K562 (cell line): Measurements from ENCODE around the gene TBL2. TPM values are rescaled to one million over a fixed set of nuclear protein-coding genes. Genes with fewer than 3 reads are reported as not detected.
A peak's percentile ranks its signal among the peaks of the same experiment; 100 is the strongest.

Experiments used
- BACH1 ChIP-seq: fragments of 200-800 bp; sonication (Bioruptor generic); IDR thresholded peaks from 2 replicates; pipeline ENCODE4 v1.6.1; 2016; ENCODE audit warnings: missing genetic modification characterization, missing compliant biosample characterization
- CHD2 ChIP-seq: IDR thresholded peaks from 2 replicates; pipeline ENCODE4 v1.6.1; 2011; ENCODE audit warnings: low read depth, low read length
- COPS2 ChIP-seq: fragments of 450-650 bp; conservative IDR thresholded peaks from 2 replicates; pipeline ENCODE4 v1.6.1; 2016; ENCODE audit warnings: mild to moderate bottlenecking, moderate library complexity
- FOXA3 ChIP-seq, 2 experiments: fragments of 450-650 bp in 1 of 2; sonication (generic) in 1 of 2; formaldehyde crosslinking; IDR thresholded peaks in 1 of 2; conservative IDR thresholded peaks in 1 of 2; 2 replicates each; pipeline versions ENCODE4 v1.4.0 to v1.8.0; 2020 to 2022; ENCODE audit warnings: mild to moderate bottlenecking in 2 of 2, missing genetic modification reagents in 1 of 2
- FOXP1 ChIP-seq: sonication (generic); formaldehyde crosslinking; IDR thresholded peaks from 2 replicates; pipeline ENCODE4 v1.8.0; 2022; ENCODE audit warnings: mild to moderate bottlenecking, missing genetic modification reagents
- GTF2A2 ChIP-seq: IDR thresholded peaks from 2 replicates; pipeline ENCODE4 v1.6.1; 2016; ENCODE audit warnings: mild to moderate bottlenecking, missing genetic modification characterization, missing compliant biosample characterization
- GTF2E2 ChIP-seq: fragments of 200-800 bp; sonication (Bioruptor generic); IDR thresholded peaks from 2 replicates; pipeline ENCODE4 v1.6.1; 2016; ENCODE audit warnings: missing genetic modification characterization, missing compliant biosample characterization
- HDAC3 ChIP-seq: fragments of 450-650 bp; IDR thresholded peaks from 2 replicates; pipeline ENCODE4 v1.6.1; 2018; ENCODE audit warnings: borderline replicate concordance, mild to moderate bottlenecking, moderate library complexity; ENCODE audit not compliant: partially characterized antibody
- JUN ChIP-seq, 2 experiments: sonication (generic) in 1 of 2; formaldehyde crosslinking in 1 of 2; IDR thresholded peaks; 2 replicates each; pipeline versions ENCODE4 v1.6.1 to v1.8.0; 2012 to 2022; ENCODE audit warnings: borderline replicate concordance in 2 of 2, mild to moderate bottlenecking in 2 of 2, improper control_type of control experiment in 1 of 2, low read depth in 1 of 2, low read length in 1 of 2, missing genetic modification reagents in 1 of 2
- JUND ChIP-seq, 2 experiments: IDR thresholded peaks; 2 replicates in 1 of 2; 3 replicates in 1 of 2; pipeline ENCODE4 v1.6.1; 2011; ENCODE audit warnings: borderline replicate concordance in 2 of 2, low read depth in 2 of 2, low read length in 2 of 2, improper control_type of control experiment in 1 of 2, missing biosample characterization in 1 of 2, missing genetic modification characterization in 1 of 2, missing genetic modification reagents in 1 of 2
- KDM5B ChIP-seq: fragments of 200-600 bp; sonication (generic); IDR thresholded peaks from 2 replicates; pipeline ENCODE4 v1.6.1; 2012; ENCODE audit warnings: low read depth, mild to moderate bottlenecking, moderate library complexity, low read length, control low read depth, inconsistent platforms; ENCODE audit not compliant: insufficient replicate concordance
- KLF13 ChIP-seq: fragments of 450-650 bp; IDR thresholded peaks from 2 replicates; pipeline ENCODE4 v1.6.1; 2016; ENCODE audit warnings: missing genetic modification characterization, low read depth, mild to moderate bottlenecking, missing compliant biosample characterization, moderate library complexity, borderline replicate concordance
- MAFF ChIP-seq: IDR thresholded peaks from 2 replicates; pipeline ENCODE4 v1.6.1; 2012; ENCODE audit warnings: low read length, improper control_type of control experiment
- MXD1 ChIP-seq: fragments of 250-450 bp; sonication (Bioruptor Pico); IDR thresholded peaks from 2 replicates; pipeline ENCODE4 v1.8.0; 2021; ENCODE audit warnings: borderline replicate concordance, mild to moderate bottlenecking, moderate library complexity; ENCODE audit not compliant: poor library complexity, severe bottlenecking
- NBN ChIP-seq: fragments of 450-650 bp; IDR thresholded peaks from 2 replicates; pipeline ENCODE4 v1.6.1; 2016; ENCODE audit warnings: low read depth, mild to moderate bottlenecking
- NFIC ChIP-seq: fragments of 450-650 bp; IDR thresholded peaks from 2 replicates; pipeline ENCODE4 v1.6.1; 2017; ENCODE audit warnings: mild to moderate bottlenecking, inconsistent platforms
- NR3C1 ChIP-seq: sonication (generic); formaldehyde crosslinking; IDR thresholded peaks from 2 replicates; pipeline ENCODE4 v1.8.1; 2022; ENCODE audit warnings: missing genetic modification reagents
- POLR2AphosphoS5 ChIP-seq: IDR thresholded peaks from 2 replicates; pipeline ENCODE4 v1.6.1; 2011; ENCODE audit warnings: mild to moderate bottlenecking, low read depth, low read length, moderate library complexity; ENCODE audit not compliant: control insufficient read depth, insufficient read depth
- SIN3B ChIP-seq: fragments of 450-650 bp; IDR thresholded peaks from 2 replicates; pipeline ENCODE4 v1.6.1; 2017; ENCODE audit warnings: low read depth, mild to moderate bottlenecking, moderate library complexity
- SMARCE1 ChIP-seq: fragments of 450-650 bp; IDR thresholded peaks from 2 replicates; pipeline ENCODE4 v1.7.1; 2016; ENCODE audit warnings: mild to moderate bottlenecking
- SNRNP70 ChIP-seq: fragments of 200-400 bp; formaldehyde crosslinking; optimal IDR thresholded peaks from 2 replicates; pipeline ENCODE3; 2017; ENCODE audit warnings: low read depth, low read length
- XRCC3 ChIP-seq: fragments of 450-650 bp; IDR thresholded peaks from 2 replicates; pipeline ENCODE4 v1.6.1; 2017; ENCODE audit warnings: mild to moderate bottlenecking, moderate library complexity
- ZBTB7A ChIP-seq: IDR thresholded peaks from 2 replicates; pipeline ENCODE4 v1.6.1; 2011; ENCODE audit warnings: low read depth, mild to moderate bottlenecking, low read length, moderate library complexity, borderline replicate concordance; ENCODE audit not compliant: control insufficient read depth
- ZNF184 ChIP-seq: sonication (generic); formaldehyde crosslinking; IDR thresholded peaks from 2 replicates; pipeline ENCODE4 v1.5.0; 2020; ENCODE audit warnings: missing genetic modification reagents
- ZNF24 ChIP-seq: fragments of 450-650 bp; IDR thresholded peaks from 2 replicates; pipeline ENCODE4 v1.6.1; 2016
- ZNF253 ChIP-seq: fragments of 250-450 bp; sonication (Bioruptor Pico); conservative IDR thresholded peaks from 2 replicates; pipeline ENCODE4 v1.6.1; 2021; ENCODE audit warnings: mild to moderate bottlenecking
- ZNF263 ChIP-seq: sonication (generic); formaldehyde crosslinking; IDR thresholded peaks from 2 replicates; pipeline ENCODE4 v1.8.0; 2022; ENCODE audit warnings: mild to moderate bottlenecking, missing genetic modification reagents, borderline replicate concordance
- ZNF3 ChIP-seq: fragments of 250-450 bp; sonication (Bioruptor Pico); IDR thresholded peaks from 2 replicates; pipeline ENCODE4 v1.5.0; 2021; ENCODE audit warnings: mild to moderate bottlenecking, moderate library complexity
- ZNF583 ChIP-seq: fragments of 250-450 bp; sonication (Bioruptor Pico); IDR thresholded peaks from 2 replicates; pipeline ENCODE4 v1.4.0; 2020
- ZNF586 ChIP-seq: fragments of 450-650 bp; formaldehyde crosslinking; conservative IDR thresholded peaks from 2 replicates; pipeline ENCODE4 v1.4.0; 2020; ENCODE audit warnings: mild to moderate bottlenecking, moderate library complexity
- polyA plus RNA-seq, 8 experiments: library from polyadenylated mRNA; depleted of rRNA in 4 of 8; stranded (reverse) in 5 of 8; unstranded in 3 of 8; fragments of >200 nt; fragmentation: Nextera tagmentation in 2 of 8; fragmentation: Illumina TruSeq in 1 of 8; extraction: Ambion mirVana in 2 of 8; extraction: Trizol in 1 of 8; gene quantifications; 2 replicates each; pipeline versions ENCODE4 v1.2.1 to v1.2.3, GENCODE V29; 2011 to 2014; ENCODE audit warnings: inconsistent platforms in 1 of 8, missing spikeins in 1 of 8
- total RNA-seq, 7 experiments: library from RNA; depleted of rRNA in 6 of 7; stranded (reverse); fragments of >200 nt in 6 of 7; fragmentation: Illumina TruSeq in 2 of 7; extraction: Trizol in 2 of 7; gene quantifications; 2 replicates each; pipeline versions ENCODE4 v1.2.1 to v1.2.3, GENCODE V29; 2011 to 2021; ENCODE audit warnings: low replicate concordance in 1 of 7

The TBL2 gene
- total and polyA plus RNA-seq, 9 of the 15 experiments (the other 6 are each of a cell fraction or from before 2014, with no cell fraction given), result 2.5 to 123 (median 49.2) TPM

- TF ChIP-seq HDAC3, result no peak
- peak; percentile 87 for TF ChIP-seq CHD2
- no peak for TF ChIP-seq SMARCE1
- TF ChIP-seq NFIC, result no peak
- no peak for TF ChIP-seq KLF13
- TF ChIP-seq NBN, result no peak
- TF ChIP-seq SNRNP70, result no peak
- TF ChIP-seq POLR2AphosphoS5, result no peak; the same call in 1 of the 2 replicates
- TF ChIP-seq XRCC3, result no peak
- TF ChIP-seq GTF2E2 (tag), result 0 out of 2 replicates have a peak, but pooled peaks have one; percentile 48
- no peak for TF ChIP-seq ZNF263 (CRISPR knock-in tag)
- TF ChIP-seq MAFF, result no peak
- TF ChIP-seq JUND (IDR thresholded peaks at IDR 0.05; ENCODE audit: borderline replicate concordance, low read depth, low read length), result no peak
- TF ChIP-seq JUND (tag; IDR thresholded peaks at IDR 0.05; ENCODE audit: borderline replicate concordance, low read depth, low read length), result no peak
- TF ChIP-seq ZNF184, result no peak
- no peak for TF ChIP-seq JUN (IDR thresholded peaks at IDR 0.05; ENCODE audit: borderline replicate concordance, low read depth, low read length)
- no peak for TF ChIP-seq JUN (CRISPR knock-in tag; IDR thresholded peaks at IDR 0.05; ENCODE audit: borderline replicate concordance)
- TF ChIP-seq ZBTB7A, result no peak; the same call in none of the 2 replicates
- no peak for TF ChIP-seq ZNF253
- TF ChIP-seq ZNF583 (CRISPR knock-in tag), result no peak
- no peak for TF ChIP-seq BACH1 (tag)
- TF ChIP-seq ZNF3 (CRISPR knock-in tag), result no peak
- TF ChIP-seq KDM5B, result no peak
- TF ChIP-seq SIN3B, result peak; percentile 74
- TF ChIP-seq ZNF24, result 0 out of 2 replicates have a peak, but pooled peaks have one; percentile 38
- TF ChIP-seq COPS2, result no peak
- TF ChIP-seq MXD1 (CRISPR knock-in tag), result no peak
- peak; percentile 77; the same call in 1 of the 2 replicates for TF ChIP-seq NR3C1
- no peak for TF ChIP-seq FOXA3 (CRISPR knock-in tag; conservative IDR thresholded peaks at IDR 0.05 in 1 of 2, IDR thresholded peaks at IDR 0.05 in 1 of 2)
- TF ChIP-seq FOXP1, result no peak; the same call in 1 of the 2 replicates
- TF ChIP-seq GTF2A2 (tag), result no peak; the same call in 1 of the 2 replicates
- TF ChIP-seq ZNF586 (CRISPR knock-in tag), result no peak
These were observed 56.7 kb downstream of the TBL2 start (continued) for GRCh38 chr7:73521636-73522104.
